Common myeloid progenitor, CD34-positive (primary cell): ENCODE measurements around the gene MGMT.

Experiments
- CTCF ChIA-PET: fragments of 350-600 bp; sonication (Branson Sonifier 250); formaldehyde crosslinking; loops from one replicate; lab custom pipeline; 2021; ENCODE audit warnings: antibody characterized with exemption; lab: Charles Lee
- POLR2A ChIA-PET: fragments of 350-600 bp; sonication (Branson Sonifier 250); formaldehyde crosslinking; loops from one replicate; lab custom pipeline; 2021; ENCODE audit warnings: antibody characterized with exemption; lab: Charles Lee
- DNase-seq, 3 donors: peaks; one replicate each; pipeline versions ENCODE4 v3.0.0 to v3.0.0-alpha.2; 2013
- H3K27ac ChIP-seq, 2 experiments: 1 replicate in 1 of 2; 2 replicates in 1 of 2; pipeline ENCODE4 v1.7.0; 2013; ENCODE audit warnings: inconsistent platforms in 2 of 2, low read length in 2 of 2, mild to moderate bottlenecking in 2 of 2, low read depth in 1 of 2, moderate library complexity in 1 of 2; ENCODE audit not compliant: severe bottlenecking in 2 of 2, insufficient read depth in 1 of 2, poor library complexity in 1 of 2
- H3K27me3 ChIP-seq, 5 experiments: replicated peaks in 2 of 5; 1 replicate in 3 of 5; 2 replicates in 2 of 5; pipeline versions ENCODE4 v1.6.1 to v1.7.0; 2013; ENCODE audit warnings: low read length in 4 of 5, mild to moderate bottlenecking in 2 of 5, moderate library complexity in 2 of 5, inconsistent platforms in 1 of 5; ENCODE audit not compliant: insufficient read depth in 5 of 5, control insufficient read depth in 4 of 5
- H3K36me3 ChIP-seq, 4 experiments: 1 replicate in 2 of 4; 2 replicates in 2 of 4; pipeline versions ENCODE4 v1.6.1 to v1.7.0; 2013; ENCODE audit warnings: low read length in 3 of 4, control low read depth in 1 of 4, mild to moderate bottlenecking in 1 of 4; ENCODE audit not compliant: control insufficient read depth in 4 of 4, insufficient read depth in 4 of 4
- H3K4me1 ChIP-seq, 4 experiments: 1 replicate in 3 of 4; 2 replicates in 1 of 4; pipeline versions ENCODE4 v1.6.1 to v1.7.1; 2013; ENCODE audit warnings: low read length in 3 of 4, mild to moderate bottlenecking in 3 of 4, control low read depth in 1 of 4, inconsistent platforms in 1 of 4, moderate library complexity in 1 of 4; ENCODE audit not compliant: control insufficient read depth in 4 of 4, insufficient read depth in 4 of 4; ENCODE audit errors: control extremely low read depth in 1 of 4
- H3K4me3 ChIP-seq, 7 experiments: 1 replicate in 4 of 7; 2 replicates in 3 of 7; pipeline versions ENCODE4 v1.5.1 to v1.7.0; 2013; ENCODE audit warnings: mild to moderate bottlenecking in 7 of 7, low read length in 6 of 7, moderate library complexity in 6 of 7, inconsistent platforms in 2 of 7, low read depth in 2 of 7, control low read depth in 1 of 7; ENCODE audit not compliant: insufficient read depth in 4 of 7, control insufficient read depth in 1 of 7; ENCODE audit errors: extremely low read depth in 1 of 7
- H3K9me3 ChIP-seq, 5 experiments: 1 replicate in 4 of 5; 2 replicates in 1 of 5; pipeline versions ENCODE4 v1.6.1 to v1.7.1; 2013; ENCODE audit warnings: low read length in 4 of 5, mild to moderate bottlenecking in 2 of 5, inconsistent platforms in 1 of 5, low read depth in 1 of 5, moderate library complexity in 1 of 5; ENCODE audit not compliant: control insufficient read depth in 4 of 5, insufficient read depth in 2 of 5; ENCODE audit errors: control extremely low read depth in 1 of 5
- WGBS: methylation state at CpG from one replicate; pipeline ENCODE4 v1.1.5; 2013; ENCODE audit not compliant: insufficient coverage; 5-methylcytosine and 5-hydroxymethylcytosine counted together

The MGMT gene

GRCh38 chr10:129652521-129653201 is 185.6 kb downstream of the MGMT start:
- CTCF ChIA-PET: no interaction called here
- WGBS: 96% methylated on average over 20 of the region's 22 CpGs
- DNase-seq: no peak

GRCh38 chr10:129653428-129653827 is 186.4 kb downstream of the MGMT start:
- no peak for DNase-seq
- no peak overlapping the region for H3K27ac ChIP-seq
- WGBS: 99% methylated on average over 8 of the region's 8 CpGs
- no peak overlapping the region for H3K4me3 ChIP-seq
- H3K36me3 ChIP-seq: peaks cover 0 to 2% (median 0%) of the 10 kb centered on the region in 4 experiments
- ChIA-PET CTCF (no interaction called here), POLR2A (no interaction called here)
- no peaks in the 10 kb centered on the region for H3K27me3 ChIP-seq
- H3K9me3 ChIP-seq: no peaks in the 10 kb centered on the region
- peaks cover 0 to 7% (median 0%) of the 10 kb centered on the region in 4 experiments for H3K4me1 ChIP-seq

More at GRCh38 chr10:129652521-129653201, 185.6 kb downstream of the MGMT start:
- no peaks in the 10 kb centered on the region for H3K27me3 ChIP-seq
- no peak overlapping the region for H3K27ac ChIP-seq
- peaks cover 0 to 2% (median 0%) of the 10 kb centered on the region in 4 experiments for H3K36me3 ChIP-seq
- POLR2A ChIA-PET: no interaction called here
- H3K9me3 ChIP-seq: no peaks in the 10 kb centered on the region
- H3K4me3 ChIP-seq: no peak overlapping the region
- H3K4me1 ChIP-seq: peaks cover 0 to 7% (median 0%) of the 10 kb centered on the region in 4 experiments

GRCh38 chr10:129653861-129654260 is 186.8 kb downstream of the MGMT start:
- WGBS: 92% methylated on average over 5 of the region's 11 CpGs
- no peaks in the 10 kb centered on the region for H3K27me3 ChIP-seq
- ChIA-PET POLR2A (no interaction called here), CTCF (no interaction called here)
- peaks cover 0 to 2% (median 0%) of the 10 kb centered on the region in 4 experiments for H3K36me3 ChIP-seq
- no peak for DNase-seq
- H3K4me1 ChIP-seq: peaks cover 0 to 7% (median 0%) of the 10 kb centered on the region in 4 experiments
- H3K27ac ChIP-seq: no peak overlapping the region
- no peak overlapping the region for H3K4me3 ChIP-seq
- H3K9me3 ChIP-seq: no peaks in the 10 kb centered on the region

- WGBS: 96% methylated on average over 4 of the region's 7 CpGs
- H3K9me3 ChIP-seq: no peaks in the 10 kb centered on the region
These were observed 187.4 kb downstream of the MGMT start for GRCh38 chr10:129654461-129654860.

GRCh38 chr10:129655007-129655678 is 188.1 kb downstream of the MGMT start:
- 79% methylated on average over 18 of the region's 22 CpGs for WGBS
- ChIA-PET POLR2A (no interaction called here), CTCF (no interaction called here)
- H3K27me3 ChIP-seq: no peaks in the 10 kb centered on the region
- H3K36me3 ChIP-seq: peaks cover 0 to 1% (median 0%) of the 10 kb centered on the region in 4 experiments
- no peak for DNase-seq
- H3K9me3 ChIP-seq: no peaks in the 10 kb centered on the region
- H3K4me1 ChIP-seq: peaks cover 0 to 13% (median 5%) of the 10 kb centered on the region in 4 experiments
- no peak overlapping the region for H3K4me3 ChIP-seq
- no peak overlapping the region for H3K27ac ChIP-seq

More at GRCh38 chr10:129654461-129654860, 187.4 kb downstream of the MGMT start:
- no peak overlapping the region for H3K27ac ChIP-seq
- no peak overlapping the region for H3K4me3 ChIP-seq
- peaks cover 0 to 2% (median 0%) of the 10 kb centered on the region in 4 experiments for H3K36me3 ChIP-seq
- CTCF ChIA-PET: no interaction called here
- no peak for DNase-seq
- POLR2A ChIA-PET: no interaction called here
- no peaks in the 10 kb centered on the region for H3K27me3 ChIP-seq
- peaks cover 0 to 7% (median 0%) of the 10 kb centered on the region in 4 experiments for H3K4me1 ChIP-seq

GRCh38 chr10:129655679-129656031 is 188.6 kb downstream of the MGMT start:
- no peaks in the 10 kb centered on the region for H3K27me3 ChIP-seq
- H3K36me3 ChIP-seq: no peaks in the 10 kb centered on the region
- ChIA-PET CTCF (no interaction called here), POLR2A (no interaction called here)
- H3K4me3 ChIP-seq: no peak overlapping the region
- H3K9me3 ChIP-seq: no peaks in the 10 kb centered on the region
- WGBS: 97% methylated on average over 8 of the region's 8 CpGs
- DNase-seq: no peak
- H3K27ac ChIP-seq: no peak overlapping the region
- peaks cover 0 to 19% (median 9%) of the 10 kb centered on the region in 4 experiments for H3K4me1 ChIP-seq

GRCh38 chr10:129656642-129657041 is 189.6 kb downstream of the MGMT start:
- Histone ChIP-seq H3K27ac (no peak overlapping the region), H3K27me3 (no peaks in the 10 kb centered on the region), H3K4me3 (no peak overlapping the region), H3K36me3 (no peaks in the 10 kb centered on the region), H3K9me3 (no peaks in the 10 kb centered on the region), H3K4me1 (peaks cover 0 to 19% (median 9%) of the 10 kb centered on the region in 4 experiments)
- POLR2A ChIA-PET: no interaction called here
- DNase-seq: no peak
- 90% methylated on average over 3 of the region's 7 CpGs for WGBS
- CTCF ChIA-PET: no interaction called here
